HG02571 (cell line): ENCODE measurements around the gene SLF2.
A peak's percentile ranks its signal among the peaks of the same experiment; 100 is the strongest.

Source experiments
- ATAC-seq: cut with Tn5 transposase; IDR thresholded peaks from one replicate; pipeline ENCODE4 v1.9.1; 2021; ENCODE audit warnings: mild to moderate bottlenecking, moderate library complexity; ENCODE audit not compliant: unreplicated experiment

The SLF2 gene

DNA sequence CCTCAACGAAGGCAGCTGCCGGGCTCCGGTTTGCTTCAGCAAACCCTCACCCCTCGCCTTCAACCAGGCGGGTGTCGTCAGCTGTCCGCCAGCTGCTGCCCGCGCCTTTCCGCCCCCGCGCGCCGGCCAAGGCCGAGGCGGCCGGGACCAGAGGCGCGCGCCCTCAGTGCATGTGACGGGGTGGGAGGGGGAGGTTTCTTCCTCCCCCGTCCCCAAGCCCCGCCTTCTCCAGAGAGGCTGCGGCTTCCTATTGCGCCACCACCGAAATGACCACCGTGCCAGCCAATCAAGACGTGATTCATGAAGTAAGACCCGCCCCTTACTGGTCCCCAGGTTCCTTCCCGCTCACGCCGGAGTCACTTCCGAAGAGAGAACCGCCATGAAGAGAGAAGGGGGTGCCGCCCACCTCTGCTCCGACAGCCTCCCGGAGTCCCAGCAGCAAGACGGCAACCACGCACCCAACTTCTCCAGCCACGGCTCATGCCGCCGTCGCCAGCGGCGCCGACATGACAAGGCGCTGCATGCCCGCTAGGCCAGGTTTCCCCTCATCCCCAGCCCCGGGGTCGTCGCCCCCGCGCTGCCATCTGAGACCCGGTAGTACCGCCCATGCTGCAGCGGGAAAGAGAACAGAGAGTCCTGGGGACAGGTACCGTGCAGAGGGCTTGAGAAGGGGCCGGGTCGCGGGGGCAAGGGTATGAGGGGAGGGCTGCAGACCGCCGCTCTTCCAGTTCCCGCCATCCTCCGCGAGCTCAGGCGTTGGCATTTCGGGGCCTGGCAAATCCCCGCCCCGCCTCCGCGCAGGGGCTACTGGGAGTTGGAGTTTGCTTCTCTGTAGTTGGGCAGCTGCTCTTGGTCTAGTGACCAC lies at the start of gene SLF2:
Gene SLF2, plus strand, starts transcription at position 359 of the 865 bp plus-strand sequence. Its CDS starts 148 bp downstream, at position 507.
- peak; percentile 96 for ATAC-seq

- no peak for ATAC-seq
Measured at GRCh38 chr10:100863433-100863832, 49.3 kb upstream of the SLF2 start.

DNA sequence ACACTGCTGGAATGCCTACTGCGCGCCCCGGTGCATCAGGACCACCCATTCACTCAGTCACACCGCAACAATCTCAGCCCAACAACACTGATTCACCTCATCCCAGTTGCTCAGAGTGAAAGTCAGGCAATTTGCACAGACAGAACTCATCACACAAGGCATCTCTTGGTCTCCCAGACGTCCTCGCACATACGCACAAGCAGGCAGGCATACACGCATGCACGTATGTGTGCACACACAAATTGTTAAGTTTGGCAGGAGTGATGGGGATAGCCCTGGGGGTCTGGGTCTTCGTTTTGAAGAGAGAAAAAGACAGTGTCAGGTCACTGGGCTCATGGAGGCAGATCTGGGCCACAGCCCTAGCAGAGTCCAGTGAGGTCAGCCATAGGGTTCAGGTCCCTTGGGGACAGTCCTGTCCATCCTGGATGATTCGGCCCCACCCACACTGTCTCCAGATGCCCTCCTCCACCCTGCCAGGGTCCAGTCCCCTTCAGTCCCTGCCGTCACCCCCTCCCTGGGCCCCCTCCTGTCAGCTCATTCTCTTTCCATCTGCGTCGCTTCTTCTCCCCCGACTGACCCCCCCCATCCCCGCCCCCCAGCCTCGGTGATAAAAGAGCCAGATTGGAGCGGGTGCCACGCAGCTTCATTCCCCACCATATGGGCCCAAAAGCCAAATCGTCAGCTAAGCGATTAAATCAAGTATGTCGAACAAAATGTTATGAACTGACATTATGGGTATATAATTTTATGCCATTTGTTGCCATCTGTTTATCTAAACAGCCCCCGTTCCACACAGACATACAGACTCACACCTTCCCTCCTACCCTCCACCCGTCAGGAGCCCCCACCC lies 48.5 kb upstream of the SLF2 start:
- ATAC-seq = no peak

DNA sequence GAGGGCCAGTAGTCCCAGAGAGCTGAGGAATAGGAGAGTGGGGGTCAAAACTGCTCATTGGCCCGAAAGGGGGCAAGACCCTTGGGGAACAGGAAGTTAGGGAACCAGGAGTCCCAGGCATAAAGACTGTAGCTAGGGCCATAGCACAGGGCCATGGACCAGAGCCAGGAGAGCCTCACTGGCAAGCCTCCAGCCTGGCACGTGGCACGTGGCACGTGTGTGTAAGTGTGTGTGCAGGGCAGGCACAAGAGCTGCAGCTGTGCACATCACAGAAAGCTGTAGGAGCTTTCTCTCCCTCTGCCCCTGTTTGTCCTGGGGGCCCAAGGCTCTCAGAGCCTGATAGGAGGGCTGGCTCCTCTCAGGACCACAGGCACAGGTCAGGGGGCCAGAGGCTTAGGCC lies 47.8 kb upstream of the SLF2 start:
- no peak for ATAC-seq

DNA sequence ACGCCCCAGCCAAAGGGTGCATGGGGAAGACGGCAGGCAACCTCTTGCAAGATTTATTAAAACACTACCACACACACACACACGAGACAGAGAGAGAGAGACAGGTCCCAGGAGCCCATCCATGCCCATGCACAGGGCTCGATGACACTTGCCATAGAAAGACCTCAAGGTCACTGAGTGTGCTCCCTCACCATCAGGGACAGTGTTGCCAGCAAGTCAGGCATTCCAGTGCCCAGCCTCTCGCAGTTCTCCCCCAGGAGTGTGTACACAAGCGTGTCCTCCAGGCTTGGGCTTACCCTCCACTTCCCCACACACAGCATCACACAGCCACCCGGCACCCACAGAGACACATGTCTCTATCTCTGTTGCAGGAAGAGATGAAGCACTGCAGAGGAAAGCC lies 46.8 kb upstream of the SLF2 start:
- ATAC-seq = no peak

- no peak for ATAC-seq
Measured at GRCh38 chr10:100866575-100867098, 46.1 kb upstream of the SLF2 start.

GRCh38 chr10:100867261-100867963 lies 45.4 kb upstream of the SLF2 start:
- ATAC-seq = no peak

GRCh38 chr10:100868382-100868781 lies 44.4 kb upstream of the SLF2 start:
- no peak for ATAC-seq

GRCh38 chr10:100869399-100869798 lies 43.4 kb upstream of the SLF2 start:
- no peak for ATAC-seq

DNA sequence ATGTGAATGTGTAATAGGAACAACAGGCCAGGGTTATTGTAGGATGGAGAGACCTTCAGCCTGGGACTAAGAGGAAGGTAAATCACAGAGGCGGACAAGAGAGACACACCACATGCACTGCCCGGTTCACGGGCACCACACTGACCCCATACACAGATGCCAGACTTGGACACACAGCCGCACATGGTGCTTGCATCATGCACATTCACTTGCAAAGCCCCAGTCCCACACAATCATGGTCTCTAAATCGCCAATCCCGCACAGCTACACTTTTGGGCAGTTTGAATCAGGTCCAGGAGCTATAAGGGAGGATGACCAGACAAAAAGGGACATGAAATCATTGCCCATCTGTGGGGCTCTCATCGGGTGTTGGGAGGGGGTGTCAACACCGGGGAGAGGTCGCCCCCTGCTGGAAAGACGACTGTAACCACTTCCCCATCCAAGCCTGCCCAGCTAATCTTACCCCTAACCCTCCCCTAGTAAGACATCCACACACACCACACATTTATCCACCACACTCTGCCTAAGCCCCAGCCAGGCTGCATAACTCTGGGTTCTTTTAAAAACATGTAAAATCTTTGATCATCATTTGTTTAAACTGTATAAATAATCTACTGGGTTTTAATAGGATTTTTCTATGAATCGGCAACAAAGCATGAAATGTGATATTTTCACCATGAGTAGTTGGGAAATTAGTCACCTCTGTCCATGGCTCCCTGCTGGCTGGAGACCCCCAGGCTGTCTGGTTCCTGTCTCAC lies 40.5 kb upstream of the SLF2 start:
- no peak for ATAC-seq

DNA sequence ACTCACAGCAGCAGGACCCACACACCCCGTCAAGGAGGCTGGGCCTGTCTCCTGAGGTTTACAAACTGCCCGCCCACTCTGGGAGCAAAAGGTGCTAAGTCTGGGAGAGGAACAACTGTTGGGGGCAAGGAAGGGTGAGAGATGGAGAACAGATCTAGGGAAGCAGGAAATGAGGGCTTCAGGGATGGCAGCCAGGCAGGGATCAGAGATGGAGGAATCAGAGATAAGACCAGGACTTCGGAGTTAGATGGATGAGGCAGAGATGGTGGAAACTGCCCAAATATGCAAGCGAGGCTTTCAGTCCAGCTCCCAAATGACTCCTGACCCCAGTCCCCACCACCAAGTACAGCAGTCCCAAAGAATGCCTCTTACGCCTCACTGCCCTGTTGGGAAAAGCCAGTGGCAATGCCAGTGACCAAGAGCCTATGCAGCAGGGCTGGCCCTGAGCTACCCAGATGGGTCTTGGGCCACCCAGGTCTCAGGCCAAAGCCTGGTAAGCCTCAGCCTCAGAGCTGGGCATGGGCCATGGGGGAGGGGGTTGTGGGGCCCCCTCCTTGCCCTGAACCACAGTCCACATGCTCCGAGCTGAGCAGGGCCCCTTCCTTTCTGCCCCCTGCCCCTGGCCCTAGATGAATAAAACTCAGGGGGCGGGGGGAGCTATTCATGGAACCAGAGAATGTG lies 39.5 kb upstream of the SLF2 start:
- no peak for ATAC-seq

GRCh38 chr10:100873827-100874326 lies 38.9 kb upstream of the SLF2 start:
- ATAC-seq = no peak

DNA sequence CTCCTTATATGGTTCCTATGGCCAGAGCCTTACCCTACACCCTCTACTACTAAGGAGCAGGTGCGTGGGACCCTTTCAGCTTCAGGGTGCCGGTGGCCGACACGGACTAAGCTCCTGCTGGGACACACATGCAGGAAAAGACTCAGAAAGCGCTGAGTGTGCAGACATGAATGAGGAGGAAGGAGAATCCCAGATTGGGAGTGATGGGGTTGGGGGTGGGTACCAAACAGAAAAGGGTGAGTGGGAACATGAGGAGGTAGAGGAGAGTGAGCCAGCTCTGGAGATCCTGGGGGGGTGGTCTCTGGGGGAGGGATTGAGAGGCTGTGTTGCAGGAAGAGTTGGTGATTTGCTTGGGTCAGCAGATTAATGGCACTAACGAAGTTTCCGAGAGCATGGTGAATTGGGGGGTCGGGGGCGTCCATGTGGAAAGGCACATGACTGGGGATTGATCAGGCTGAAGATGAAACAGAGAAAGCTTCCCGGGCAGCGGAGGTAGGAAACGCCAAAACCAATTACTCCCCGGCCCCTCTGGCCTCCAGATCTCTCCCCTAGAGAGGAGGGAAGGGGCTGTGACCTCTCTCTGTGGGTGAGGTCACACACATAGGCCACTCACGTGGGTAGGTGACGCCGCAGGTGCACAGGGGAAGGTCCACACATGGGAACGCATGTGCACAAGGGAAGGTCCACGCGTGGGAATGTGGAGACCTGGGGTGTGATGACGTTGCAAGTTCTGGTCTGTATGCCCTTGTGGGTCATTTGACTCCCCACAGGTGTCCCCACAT lies 37.9 kb upstream of the SLF2 start:
- ATAC-seq = no peak

DNA sequence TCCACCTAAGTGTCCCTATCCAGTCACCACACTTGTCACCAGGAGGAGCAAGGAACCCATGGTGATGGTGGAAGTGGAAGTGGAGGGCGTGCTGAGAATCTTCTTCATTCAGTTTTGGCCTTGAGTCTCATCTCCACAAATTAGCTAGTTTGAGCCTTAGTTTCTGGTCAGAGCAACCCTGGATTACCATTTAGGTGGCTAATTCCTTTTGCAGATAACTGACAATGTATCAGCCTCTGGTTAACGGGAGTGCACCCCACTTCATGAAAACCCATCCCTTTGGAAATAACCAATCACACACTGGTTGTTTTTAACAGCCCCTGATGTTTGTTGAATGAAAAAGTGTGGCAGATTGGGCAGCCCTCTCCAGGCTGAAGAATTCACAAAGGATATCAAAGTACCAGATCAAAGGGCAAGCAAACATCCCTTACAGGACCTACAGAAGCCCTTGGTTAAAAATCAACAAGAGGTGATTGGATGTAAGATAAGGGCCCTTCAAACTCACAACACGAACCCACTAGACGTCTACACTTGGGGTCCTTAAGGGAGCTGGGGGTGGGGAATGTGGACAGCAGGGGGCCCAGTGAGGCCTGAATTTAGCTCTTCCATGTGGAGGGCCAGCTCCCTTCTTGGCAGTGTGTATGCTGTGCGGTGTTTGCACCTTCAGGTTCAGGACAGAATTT lies 37.1 kb upstream of the SLF2 start:
- no peak for ATAC-seq

- ATAC-seq = no peak
Measured at GRCh38 chr10:100876585-100877460, 35.9 kb upstream of the SLF2 start.

- no peak for ATAC-seq
Measured at GRCh38 chr10:100877461-100877850, 35.3 kb upstream of the SLF2 start.

DNA sequence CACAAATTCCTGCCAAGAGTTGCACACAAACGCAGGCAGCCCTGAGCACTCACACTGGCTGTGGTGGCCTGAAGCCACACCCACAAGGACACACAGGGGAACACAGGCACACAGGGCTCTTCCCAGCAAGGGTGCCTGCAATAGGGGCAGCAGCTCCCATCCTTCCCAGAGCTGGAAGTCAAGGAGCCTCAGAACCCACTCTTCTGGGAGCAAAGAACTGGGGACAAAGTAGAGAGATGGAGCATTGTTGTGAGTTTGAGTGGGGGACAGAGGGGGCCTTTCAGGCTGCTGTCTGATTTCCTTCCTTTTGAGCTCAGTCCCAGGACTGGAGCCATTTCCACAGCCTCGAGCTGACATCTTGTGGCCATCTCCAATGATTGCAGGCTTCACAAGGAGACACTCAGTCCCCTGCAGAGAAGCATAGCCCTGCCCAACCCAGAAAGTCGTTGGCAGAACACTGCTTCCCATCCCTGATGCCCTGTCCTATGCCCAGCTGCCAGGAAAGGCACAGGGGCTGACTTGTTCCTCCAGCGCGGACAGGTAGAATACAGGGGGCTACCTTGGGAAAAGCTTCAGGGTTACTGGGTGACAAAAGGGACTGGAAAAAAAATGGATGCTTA lies 34.4 kb upstream of the SLF2 start:
- ATAC-seq = no peak
